Smooth muscle cell (in vitro differentiated cells): Measurements from ENCODE around the gene MACF1. TPM values are rescaled to one million over a fixed set of nuclear protein-coding genes. Genes with fewer than 3 reads are reported as not detected.

Source experiments
- DNase-seq: peaks from one replicate; lab custom pipeline; 2025; ENCODE audit not compliant: unreplicated experiment; lab: John Stamatoyannopoulos, UW
- H2AFZ ChIP-seq: fragments of 200-600 bp; sonication (generic); 2 replicates; pipeline ENCODE4 v1.6.0; 2016; ENCODE audit warnings: antibody characterized with exemption, low read depth, mild to moderate bottlenecking
- H3F3A ChIP-seq: fragments of 200-600 bp; sonication (generic); 2 replicates; pipeline ENCODE4 v1.6.0; 2017; ENCODE audit warnings: antibody characterized with exemption, low read depth
- H3K27ac ChIP-seq: fragments of 200-600 bp; sonication (generic); 2 replicates; pipeline ENCODE4 v1.5.1; 2016; ENCODE audit warnings: low read depth, mild to moderate bottlenecking
- H3K27me3 ChIP-seq: fragments of 200-600 bp; sonication (generic); 2 replicates; pipeline ENCODE4 v1.6.1; 2016; ENCODE audit warnings: low read depth, mild to moderate bottlenecking
- H3K36me3 ChIP-seq: fragments of 200-600 bp; sonication (generic); 2 replicates; pipeline ENCODE4 v1.5.1; 2016; ENCODE audit warnings: low read depth
- H3K4me1 ChIP-seq: fragments of 200-600 bp; sonication (generic); 2 replicates; pipeline ENCODE4 v1.5.1; 2016; ENCODE audit warnings: low read depth
- H3K4me2 ChIP-seq: fragments of 200-600 bp; sonication (generic); 2 replicates; pipeline ENCODE4 v1.6.0; 2016; ENCODE audit warnings: mild to moderate bottlenecking
- H3K4me3 ChIP-seq: fragments of 200-600 bp; sonication (generic); 2 replicates; pipeline ENCODE4 v1.5.1; 2016; ENCODE audit warnings: mild to moderate bottlenecking
- H3K79me2 ChIP-seq: fragments of 200-600 bp; sonication (generic); 2 replicates; pipeline ENCODE4 v1.6.0; 2016; ENCODE audit warnings: low read depth, mild to moderate bottlenecking
- H3K9ac ChIP-seq: fragments of 200-600 bp; sonication (generic); 2 replicates; pipeline ENCODE4 v1.6.0; 2016; ENCODE audit warnings: low read depth
- H3K9me3 ChIP-seq: fragments of 200-600 bp; sonication (generic); replicated peaks from 2 replicates; pipeline ENCODE4 v1.5.1; 2016; ENCODE audit warnings: low read depth
- H4K20me1 ChIP-seq: fragments of 200-600 bp; sonication (generic); 2 replicates; pipeline ENCODE4 v1.6.0; 2016; ENCODE audit warnings: low read depth
- WGBS: methylation state at CpG from one replicate; pipeline ENCODE4 v1.1.7; 2016; ENCODE audit warnings: low lambda C conversion rate; 5-methylcytosine and 5-hydroxymethylcytosine counted together
- polyA plus RNA-seq: library from polyadenylated mRNA; unstranded; fragments of >200 nt; fragmentation: Nextera tagmentation; extraction: Ambion mirVana; gene quantifications from 2 replicates; pipeline ENCODE4 v1.2.1, GENCODE V29; 2016
- total RNA-seq: library from RNA; depleted of rRNA; stranded (reverse); fragments of >200 nt; gene quantifications from 2 replicates; pipeline ENCODE4 v1.2.3, GENCODE V29; 2014
- TF ChIP-seq, protein P1 (sequence below): fragments of 200-600 bp; sonication (generic); IDR thresholded peaks from 2 replicates; pipeline ENCODE4 v1.5.1; 2017; ENCODE audit warnings: borderline replicate concordance, mild to moderate bottlenecking, antibody characterized with exemption; ENCODE audit not compliant: insufficient read depth, poor library complexity, severe bottlenecking

Gene MACF1
- total and polyA plus RNA-seq, 2 experiments from 2014 or later: 36.9 to 195 TPM

DNA sequence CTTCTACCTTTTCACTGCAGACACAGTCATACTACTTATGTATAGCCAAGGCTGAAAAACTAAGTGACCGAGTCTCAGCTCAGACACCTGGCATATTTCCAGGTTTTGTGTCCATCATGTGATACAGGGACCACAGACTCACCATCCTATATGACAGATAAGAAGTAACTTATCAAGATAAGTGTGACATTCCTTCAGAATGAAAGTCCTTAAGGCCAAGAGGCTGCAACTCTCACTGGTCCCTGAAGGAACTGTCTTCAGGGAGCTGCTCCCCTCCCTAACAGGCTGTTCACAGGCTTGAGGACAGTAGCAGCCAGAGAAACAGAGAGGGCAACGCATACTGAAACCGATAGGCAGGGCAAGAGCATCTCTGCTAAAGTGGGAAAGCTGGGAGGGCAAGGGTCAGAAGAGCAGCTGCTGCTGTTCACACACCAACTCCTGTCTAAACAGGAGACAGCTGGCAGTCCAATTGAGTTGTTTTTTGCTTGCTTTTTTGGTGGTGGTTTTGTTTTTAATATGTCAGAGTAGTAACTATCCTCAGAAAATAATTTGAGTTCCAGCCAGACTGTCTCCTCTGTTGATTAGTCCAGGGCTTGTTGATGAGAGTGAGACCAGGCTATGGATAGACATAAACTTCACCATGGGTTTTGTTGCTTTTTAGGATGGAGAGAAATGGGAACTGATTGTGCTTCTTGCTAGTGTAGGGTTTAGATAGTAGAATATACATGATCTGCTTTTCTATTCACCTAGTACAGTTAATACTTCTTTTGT, 67.7 kb downstream of the MACF1 start:
- Histone ChIP-seq H3K4me1 (peaks cover 41% of the 10 kb centered on the region), H3K79me2 (peaks cover 82% of the 10 kb centered on the region), H3K9me3 (no peaks in the 10 kb centered on the region), H3K4me3 (no peak overlapping the region), H3K9ac (no peak overlapping the region), H3F3A (peaks cover 31% of the 10 kb centered on the region), H3K27ac (peak overlapping the region; percentile 35), H3K36me3 (no peaks in the 10 kb centered on the region), H2AFZ (no peak overlapping the region), H4K20me1 (peaks cover 98% of the 10 kb centered on the region), H3K27me3 (no peaks in the 10 kb centered on the region), H3K4me2 (no peak overlapping the region)
- 67% methylated on average over 3 of the region's 3 CpGs for WGBS
- no peak for DNase-seq
- TF ChIP-seq, protein P1, sequence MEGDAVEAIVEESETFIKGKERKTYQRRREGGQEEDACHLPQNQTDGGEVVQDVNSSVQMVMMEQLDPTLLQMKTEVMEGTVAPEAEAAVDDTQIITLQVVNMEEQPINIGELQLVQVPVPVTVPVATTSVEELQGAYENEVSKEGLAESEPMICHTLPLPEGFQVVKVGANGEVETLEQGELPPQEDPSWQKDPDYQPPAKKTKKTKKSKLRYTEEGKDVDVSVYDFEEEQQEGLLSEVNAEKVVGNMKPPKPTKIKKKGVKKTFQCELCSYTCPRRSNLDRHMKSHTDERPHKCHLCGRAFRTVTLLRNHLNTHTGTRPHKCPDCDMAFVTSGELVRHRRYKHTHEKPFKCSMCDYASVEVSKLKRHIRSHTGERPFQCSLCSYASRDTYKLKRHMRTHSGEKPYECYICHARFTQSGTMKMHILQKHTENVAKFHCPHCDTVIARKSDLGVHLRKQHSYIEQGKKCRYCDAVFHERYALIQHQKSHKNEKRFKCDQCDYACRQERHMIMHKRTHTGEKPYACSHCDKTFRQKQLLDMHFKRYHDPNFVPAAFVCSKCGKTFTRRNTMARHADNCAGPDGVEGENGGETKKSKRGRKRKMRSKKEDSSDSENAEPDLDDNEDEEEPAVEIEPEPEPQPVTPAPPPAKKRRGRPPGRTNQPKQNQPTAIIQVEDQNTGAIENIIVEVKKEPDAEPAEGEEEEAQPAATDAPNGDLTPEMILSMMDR: no peak

DNA sequence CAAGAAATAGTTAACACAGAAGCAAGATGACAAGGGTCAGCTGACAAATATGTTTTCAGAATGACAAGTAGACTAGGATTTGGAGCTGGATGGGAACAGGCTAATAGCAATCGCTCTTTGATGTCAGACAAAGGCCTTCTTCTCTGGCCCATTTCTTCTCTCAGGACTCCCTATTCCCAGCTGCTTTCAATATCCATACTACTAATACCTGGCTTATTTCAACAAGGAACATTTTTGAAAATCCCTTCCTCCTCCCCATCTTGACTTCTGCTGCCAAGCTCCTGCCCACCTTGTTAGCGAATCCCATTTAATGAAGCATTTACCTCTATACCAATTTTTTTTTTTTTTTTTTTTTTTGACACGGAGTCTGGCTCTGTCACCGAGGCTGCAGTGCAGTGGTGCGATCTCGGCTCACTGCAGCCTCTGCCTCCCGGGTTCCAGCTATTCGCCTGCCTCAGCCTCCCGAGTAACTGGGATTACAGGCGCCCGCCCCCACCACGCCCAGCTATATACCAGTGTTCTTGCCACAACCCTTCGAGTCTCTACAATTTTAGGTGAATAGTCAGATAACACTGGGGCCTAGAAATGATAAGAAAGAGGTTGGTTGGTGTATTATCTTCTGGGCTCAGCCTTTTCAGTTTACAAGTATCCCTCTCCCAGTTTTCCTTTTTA, 68.4 kb downstream of the MACF1 start:
- H3K27me3 ChIP-seq: no peaks in the 10 kb centered on the region
- no peak overlapping the region for H3K4me3 ChIP-seq
- H4K20me1 ChIP-seq: peaks cover 98% of the 10 kb centered on the region
- H3K27ac ChIP-seq: peak overlapping the region; percentile 35
- H3K4me1 ChIP-seq: peaks cover 41% of the 10 kb centered on the region
- H3K36me3 ChIP-seq: no peaks in the 10 kb centered on the region
- no peak overlapping the region for H3K9ac ChIP-seq
- no peak overlapping the region for H3K4me2 ChIP-seq
- DNase-seq: no peak
- no peak overlapping the region for H2AFZ ChIP-seq
- 89% methylated on average over 13 of the region's 13 CpGs for WGBS
- H3K9me3 ChIP-seq: no peaks in the 10 kb centered on the region
- H3F3A ChIP-seq: peaks cover 30% of the 10 kb centered on the region
- peaks cover 82% of the 10 kb centered on the region for H3K79me2 ChIP-seq
- TF ChIP-seq, protein P1: no peak

DNA sequence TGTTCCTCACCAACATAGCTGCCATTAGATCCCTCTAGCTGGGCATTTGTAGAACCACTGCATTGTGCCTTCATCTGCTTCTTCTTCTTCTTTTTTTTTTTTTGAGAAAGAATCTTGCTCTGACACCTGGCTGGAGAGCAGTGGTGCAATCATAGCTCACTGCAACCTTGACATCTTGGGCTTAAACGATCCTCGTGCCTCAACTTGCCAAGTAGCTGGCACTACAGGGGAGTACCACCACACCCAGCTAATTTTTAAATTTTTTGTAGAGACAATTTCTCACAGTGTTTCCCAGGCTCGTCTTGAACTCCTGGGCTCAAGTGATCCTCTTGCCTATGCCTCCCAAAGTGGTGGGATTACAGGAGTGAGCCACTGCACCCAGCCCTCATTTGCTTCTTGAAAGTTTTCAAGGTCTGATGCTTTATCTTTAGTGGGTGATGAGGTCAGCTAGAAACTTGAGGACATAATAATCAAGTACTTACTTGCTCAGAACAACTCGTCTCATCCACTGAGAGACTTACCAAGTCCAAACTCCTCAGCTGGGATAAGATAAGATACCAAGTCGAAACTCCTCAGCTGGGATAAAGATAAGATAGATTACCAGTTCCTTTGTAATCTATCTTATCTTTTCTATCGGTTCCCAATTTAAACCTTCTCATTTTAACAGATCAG, 71.5 kb downstream of the MACF1 start:
- WGBS: 33% methylated on average over 6 of the region's 6 CpGs

More for the DNA sequence above, 71.5 kb downstream of the MACF1 start:
- H3K4me1 ChIP-seq: peaks cover 13% of the 10 kb centered on the region
- TF ChIP-seq, protein P1: no peak
- H3K36me3 ChIP-seq: no peaks in the 10 kb centered on the region
- no peaks in the 10 kb centered on the region for H3K9me3 ChIP-seq
- H3K4me3 ChIP-seq: no peak overlapping the region
- peaks cover 98% of the 10 kb centered on the region for H3K79me2 ChIP-seq
- H2AFZ ChIP-seq: no peak overlapping the region
- DNase-seq: no peak
- peaks cover 99% of the 10 kb centered on the region for H4K20me1 ChIP-seq
- peak overlapping the region; percentile 30 for H3K27ac ChIP-seq
- H3K27me3 ChIP-seq: no peaks in the 10 kb centered on the region
- H3K4me2 ChIP-seq: no peak overlapping the region
- peaks cover 17% of the 10 kb centered on the region for H3F3A ChIP-seq
- no peak overlapping the region for H3K9ac ChIP-seq
